Peyer's patch (tissue), 4 donors: Measurements from ENCODE around the gene RANBP10. TPM values are rescaled to one million over a fixed set of nuclear protein-coding genes. Genes with fewer than 3 reads are reported as not detected.

Experiments
- DNase-seq, 3 donors: peaks; one replicate each; pipeline ENCODE4 v3.0.0-alpha.2; 2017 to 2019
- H3K27ac ChIP-seq, 4 donors: fragments of 200-600 bp; sonication (generic); one replicate each; pipeline ENCODE4 v1.5.1; 2016 to 2019
- H3K27me3 ChIP-seq, 2 donors: fragments of 200-600 bp; sonication (generic); one replicate each; pipeline ENCODE4 v1.5.1; 2019
- H3K36me3 ChIP-seq, 3 donors: fragments of 200-600 bp; sonication (generic); one replicate each; pipeline ENCODE4 v1.5.1; 2016 to 2019
- H3K4me1 ChIP-seq, 4 donors: fragments of 200-600 bp; sonication (generic); one replicate each; pipeline ENCODE4 v1.5.1; 2016 to 2019
- H3K4me3 ChIP-seq, 4 donors: fragments of 200-600 bp; sonication (generic); 1 replicate in 3 of 4; 2 replicates in 1 of 4; pipeline ENCODE4 v1.5.1; 2016 to 2019; ENCODE audit warnings: mild to moderate bottlenecking in 1 of 4
- H3K9me3 ChIP-seq, 4 donors: fragments of 200-600 bp; sonication (generic); one replicate each; pipeline ENCODE4 v1.5.1; 2016 to 2019; ENCODE audit warnings: mild to moderate bottlenecking in 1 of 4
- POLR2A ChIP-seq, 2 donors: fragments of 450-650 bp; IDR thresholded peaks; one replicate each; pipeline ENCODE4 v1.5.1; 2017; ENCODE audit warnings: antibody characterized with exemption in 2 of 2, mild to moderate bottlenecking in 2 of 2, moderate library complexity in 2 of 2
- total RNA-seq, 4 donors: library from RNA; depleted of rRNA; stranded (reverse); fragments of >200 nt; gene quantifications; one replicate each; pipeline ENCODE4 v1.1.0, GENCODE V29; 2016
- TF ChIP-seq, protein P1 (sequence below), 6 experiments: fragments of 450-650 bp in 4 of 6; fragments of 200-600 bp in 2 of 6; sonication (generic) in 1 of 6; IDR thresholded peaks; one replicate each; pipeline ENCODE4 v1.5.1; 2017 to 2019; ENCODE audit warnings: antibody characterized with exemption in 6 of 6, mild to moderate bottlenecking in 3 of 6, moderate library complexity in 1 of 6

RANBP10 gene
- total RNA-seq, 4 donors from 2014 or later, result 15.2 to 29.9 (median 24.0) TPM

DNA sequence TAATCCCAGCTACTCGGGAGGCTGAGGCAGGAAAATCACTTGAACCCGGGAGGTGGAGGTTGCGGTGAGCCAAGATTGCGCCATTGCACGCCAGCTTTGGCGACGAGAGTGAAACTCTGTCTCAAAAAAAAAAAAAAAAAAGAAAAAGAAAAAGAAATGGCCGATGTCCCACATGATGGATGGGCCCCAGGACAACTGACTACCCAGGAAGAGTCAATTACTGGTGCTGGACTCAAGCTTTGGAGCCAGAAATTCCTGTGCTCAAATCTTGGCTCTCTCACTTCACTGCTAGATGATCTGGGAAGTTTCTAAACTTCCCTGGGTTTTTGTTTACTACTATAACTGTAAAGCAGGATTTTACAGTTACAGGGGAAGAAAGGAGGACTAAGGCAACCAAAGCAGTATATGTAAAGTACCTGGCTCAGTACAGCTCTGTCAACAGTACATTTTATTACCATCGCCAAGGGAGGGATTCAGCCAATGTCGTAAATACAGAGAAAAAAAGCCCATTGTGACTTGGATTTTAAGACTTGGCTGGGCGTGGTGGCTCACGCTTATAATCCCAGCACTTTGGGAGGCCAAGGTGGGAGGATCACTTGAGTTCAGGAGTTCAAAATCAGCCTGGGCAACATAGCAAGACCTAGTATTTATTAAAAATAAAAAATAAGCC lies 127.9 kb downstream of the RANBP10 start:
- Histone ChIP-seq H3K27me3 (no peaks in the 10 kb centered on the region), H3K4me3 (no peak overlapping the region), H3K9me3 (no peaks in the 10 kb centered on the region), H3K4me1 (peaks cover 0 to 12% (median 0%) of the 10 kb centered on the region in 4 donors), H3K36me3 (peaks cover 0 to 8% (median 0%) of the 10 kb centered on the region in 3 donors), H3K27ac (no peak overlapping the region)
- DNase-seq, result no peak
- TF ChIP-seq POLR2A (IDR thresholded peaks at IDR 0.05), result no peak
- TF ChIP-seq, protein P1, sequence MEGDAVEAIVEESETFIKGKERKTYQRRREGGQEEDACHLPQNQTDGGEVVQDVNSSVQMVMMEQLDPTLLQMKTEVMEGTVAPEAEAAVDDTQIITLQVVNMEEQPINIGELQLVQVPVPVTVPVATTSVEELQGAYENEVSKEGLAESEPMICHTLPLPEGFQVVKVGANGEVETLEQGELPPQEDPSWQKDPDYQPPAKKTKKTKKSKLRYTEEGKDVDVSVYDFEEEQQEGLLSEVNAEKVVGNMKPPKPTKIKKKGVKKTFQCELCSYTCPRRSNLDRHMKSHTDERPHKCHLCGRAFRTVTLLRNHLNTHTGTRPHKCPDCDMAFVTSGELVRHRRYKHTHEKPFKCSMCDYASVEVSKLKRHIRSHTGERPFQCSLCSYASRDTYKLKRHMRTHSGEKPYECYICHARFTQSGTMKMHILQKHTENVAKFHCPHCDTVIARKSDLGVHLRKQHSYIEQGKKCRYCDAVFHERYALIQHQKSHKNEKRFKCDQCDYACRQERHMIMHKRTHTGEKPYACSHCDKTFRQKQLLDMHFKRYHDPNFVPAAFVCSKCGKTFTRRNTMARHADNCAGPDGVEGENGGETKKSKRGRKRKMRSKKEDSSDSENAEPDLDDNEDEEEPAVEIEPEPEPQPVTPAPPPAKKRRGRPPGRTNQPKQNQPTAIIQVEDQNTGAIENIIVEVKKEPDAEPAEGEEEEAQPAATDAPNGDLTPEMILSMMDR (IDR thresholded peaks at IDR 0.05), result no peak

DNA sequence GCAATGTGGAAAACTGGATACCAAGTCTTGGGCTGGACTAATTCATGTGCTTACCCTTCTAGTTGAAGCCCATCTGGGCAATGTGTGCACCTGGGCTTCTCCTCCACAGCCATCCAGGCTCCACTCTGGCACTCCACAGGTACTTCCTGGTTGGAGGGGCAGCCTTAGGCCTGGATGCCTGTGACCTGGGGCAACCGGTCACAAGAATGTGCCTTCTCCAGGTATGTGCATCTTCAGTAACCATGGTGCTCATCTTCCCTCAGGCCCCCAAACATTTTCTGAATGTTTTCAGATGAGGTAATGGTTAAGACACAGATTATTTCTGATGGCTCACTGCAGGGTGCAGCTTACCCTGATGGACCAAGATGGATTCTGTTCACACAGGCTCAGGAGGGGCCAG lies 128.6 kb downstream of the RANBP10 start:
- Histone ChIP-seq H3K36me3 (peaks cover 0 to 2% (median 0%) of the 10 kb centered on the region in 3 donors), H3K4me1 (peaks cover 0 to 19% (median 2%) of the 10 kb centered on the region in 4 donors), H3K9me3 (no peaks in the 10 kb centered on the region), H3K27ac (no peak overlapping the region), H3K27me3 (no peaks in the 10 kb centered on the region), H3K4me3 (no peak overlapping the region)
- TF ChIP-seq POLR2A (IDR thresholded peaks at IDR 0.05), result no peak
- TF ChIP-seq, protein P1 (IDR thresholded peaks at IDR 0.05), result no peak
- DNase-seq, result no peak

DNA sequence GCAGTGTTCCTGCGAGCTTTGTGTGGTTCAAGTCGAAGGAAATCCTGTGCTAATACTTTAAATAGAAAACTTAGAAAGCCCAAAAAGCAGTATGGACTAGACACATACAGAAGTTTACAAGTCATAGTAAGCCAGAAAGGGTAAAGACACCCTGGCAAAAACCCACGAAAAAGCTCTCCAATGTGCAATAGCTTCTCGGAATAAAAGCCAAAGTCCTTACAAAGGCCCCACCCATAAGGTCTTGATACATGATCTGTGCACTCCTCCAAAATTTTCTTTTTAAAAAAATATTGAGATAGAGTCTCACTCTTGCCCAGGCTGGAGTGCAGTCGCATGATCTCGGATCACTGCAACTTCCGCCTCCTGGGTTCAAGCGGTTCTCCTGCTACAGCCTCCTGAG lies 129.4 kb downstream of the RANBP10 start:
- Histone ChIP-seq H3K36me3 (no peaks in the 10 kb centered on the region), H3K27me3 (no peaks in the 10 kb centered on the region), H3K27ac (no peak overlapping the region), H3K4me1 (peaks cover 0 to 19% (median 2%) of the 10 kb centered on the region in 4 donors), H3K9me3 (no peaks in the 10 kb centered on the region), H3K4me3 (no peak overlapping the region)
- no peak for DNase-seq
- no peak for TF ChIP-seq POLR2A (IDR thresholded peaks at IDR 0.05)
- TF ChIP-seq, protein P1 (IDR thresholded peaks at IDR 0.05), result no peak

- H3K4me1 ChIP-seq, result peaks cover 0 to 19% (median 2%) of the 10 kb centered on the region in 4 donors
Measured at GRCh38 chr16:67676516-67676915, 129.8 kb downstream of the RANBP10 start.

GRCh38 chr16:67675999-67676398 lies 130.4 kb downstream of the RANBP10 start:
- H3K27ac ChIP-seq, result no peak overlapping the region
- no peaks in the 10 kb centered on the region for H3K9me3 ChIP-seq
- no peaks in the 10 kb centered on the region for H3K36me3 ChIP-seq
- H3K27me3 ChIP-seq, result no peaks in the 10 kb centered on the region
- H3K4me3 ChIP-seq, result no peak overlapping the region
- peaks cover 0 to 19% (median 2%) of the 10 kb centered on the region in 4 donors for H3K4me1 ChIP-seq
- TF ChIP-seq, protein P1 (IDR thresholded peaks at IDR 0.05), result no peak
- TF ChIP-seq POLR2A (IDR thresholded peaks at IDR 0.05), result no peak
- DNase-seq, result no peak

More at GRCh38 chr16:67676516-67676915, 129.8 kb downstream of the RANBP10 start:
- Histone ChIP-seq H3K4me3 (no peak overlapping the region), H3K36me3 (no peaks in the 10 kb centered on the region), H3K9me3 (no peaks in the 10 kb centered on the region), H3K27me3 (no peaks in the 10 kb centered on the region), H3K27ac (no peak overlapping the region)
- TF ChIP-seq POLR2A (IDR thresholded peaks at IDR 0.05), result no peak
- TF ChIP-seq, protein P1 (IDR thresholded peaks at IDR 0.05), result no peak
- DNase-seq, result no peak
